Hypothalamus (tissue), 51 donors: ENCODE data around the gene SPATA31A7.
"Not testable (repeated sequence)": the region's sequence is repeated elsewhere in the genome, so short reads cannot be mapped to it uniquely, and the experiment has no call there.

Experiments used
- DNase-seq, 51 donors: peaks; one replicate each; lab custom pipeline; 2025; lab: John Stamatoyannopoulos, UW

SPATA31A7 gene

GRCh38 chr9:61189736-61190135 is at the start of gene SPATA31A7:
TSS of gene SPATA31A7 (plus strand) at chr9:61190036. CDS start at chr9:61190065, 29 bp downstream.
- DNase-seq, result not testable (repeated sequence)

GRCh38 chr9:61226438-61226837 is 36.6 kb downstream of the SPATA31A7 start:
- not testable (repeated sequence) for DNase-seq
